Esophagus muscularis mucosa (tissue), 3 donors: Measurements from ENCODE around the gene FUT8.

Experiments used
- CTCF ChIP-seq, 3 experiments: fragments of 200-600 bp in 2 of 3; fragments of 450-650 bp in 1 of 3; sonication (generic) in 2 of 3; IDR thresholded peaks; one replicate each; pipeline ENCODE4 v1.5.1; 2017 to 2019; ENCODE audit warnings: antibody characterized with exemption in 3 of 3, mild to moderate bottlenecking in 2 of 3, moderate library complexity in 1 of 3
- POLR2A ChIP-seq: fragments of 450-650 bp; IDR thresholded peaks from one replicate; pipeline ENCODE4 v1.6.1; 2017; ENCODE audit warnings: antibody characterized with exemption, moderate library complexity, mild to moderate bottlenecking, low read depth

- TF ChIP-seq CTCF (IDR thresholded peaks at IDR 0.05) (no peak), POLR2A (no peak)
Observed at GRCh38 chr14:65600742-65601141, 188.2 kb downstream of the FUT8 start.
